Measurements from ENCODE around the gene GID8.

The GID8 gene

GRCh38 chr20:62945771-62946339, 7.9 kb downstream of the GID8 start:
- no peak for DNase-seq

- no peak for DNase-seq
Observed at GRCh38 chr20:62946918-62947317, 9.0 kb downstream of the GID8 start.

- no peak for DNase-seq
Observed at GRCh38 chr20:62947532-62948300, 9.8 kb downstream of the GID8 start.

GRCh38 chr20:62949153-62949821, 11.3 kb downstream of the GID8 start:
- no peak for DNase-seq

GRCh38 chr20:62949962-62950361, 12.0 kb downstream of the GID8 start:
- no peak for DNase-seq

GRCh38 chr20:62950741-62951140, 12.8 kb downstream of the GID8 start:
- DNase-seq: no peak

GRCh38 chr20:62951143-62951895, 13.4 kb downstream of the GID8 start:
- DNase-seq: no peak

GRCh38 chr20:62951896-62952372, 14.0 kb downstream of the GID8 start:
- no peak for DNase-seq

GRCh38 chr20:62952373-62952967, 14.5 kb downstream of the GID8 start, which contains the start of gene SLC17A9:
Gene SLC17A9 (plus strand): TSS chr20:62952709. CDS start chr20:62952831, 122 bp downstream.
- no peak for DNase-seq

GRCh38 chr20:62952968-62953838, 15.3 kb downstream of the GID8 start:
- DNase-seq: no peak

- no peak for DNase-seq
Observed at GRCh38 chr20:62953839-62954703, 16.1 kb downstream of the GID8 start.

GRCh38 chr20:62955519-62956386, 17.8 kb downstream of the GID8 start:
- DNase-seq: no peak

GRCh38 chr20:62956387-62957135, 18.6 kb downstream of the GID8 start:
- DNase-seq: no peak

GRCh38 chr20:62957136-62958117, 19.5 kb downstream of the GID8 start:
- no peak for DNase-seq

- no peak for DNase-seq
Observed at GRCh38 chr20:62958388-62959100, 20.6 kb downstream of the GID8 start.

GRCh38 chr20:62959101-62959971, 21.4 kb downstream of the GID8 start:
- DNase-seq: no peak

All from NCI-H2029 treated with DMSO at 0.1 percent for 48 hours (cell line).